Measurements from ENCODE around the gene AXIN1. TPM values are rescaled to one million over a fixed set of nuclear protein-coding genes. Genes with fewer than 3 reads are reported as not detected.

The AXIN1 gene
- total RNA-seq, 4 donors from 2014 or later, result 11.1 to 19.0 (median 15.0) TPM

- no peak for TF ChIP-seq CTCF (IDR thresholded peaks at IDR 0.05; ENCODE audit: low read depth)
Observed at GRCh38 chr16:359067-359763, 6.7 kb upstream of the AXIN1 start.

- TF ChIP-seq CTCF (IDR thresholded peaks at IDR 0.05; ENCODE audit: low read depth), result no peak
Observed at GRCh38 chr16:356741-357140, 4.2 kb upstream of the AXIN1 start.

GRCh38 chr16:354971-355461 is 2.5 kb upstream of the AXIN1 start:
- TF ChIP-seq CTCF (IDR thresholded peaks at IDR 0.05; ENCODE audit: low read depth), result no peak

- TF ChIP-seq CTCF (IDR thresholded peaks at IDR 0.05; ENCODE audit: low read depth), result no peak
Observed at GRCh38 chr16:354291-354881, 1.9 kb upstream of the AXIN1 start.

- no peak for TF ChIP-seq CTCF (IDR thresholded peaks at IDR 0.05; ENCODE audit: low read depth)
Observed at GRCh38 chr16:353404-354290, 1.1 kb upstream of the AXIN1 start.

- TF ChIP-seq CTCF (IDR thresholded peaks at IDR 0.05; ENCODE audit: low read depth), result no peak
Observed at GRCh38 chr16:351804-352520, 561 bp downstream of the AXIN1 start.
